Measurements from ENCODE around the gene PDGFRB.

- no peak for TF ChIP-seq ZBTB20 (tag by site-specific recombination; IDR thresholded peaks at IDR 0.05)
- TF ChIP-seq CTCF (tag by site-specific recombination; IDR thresholded peaks at IDR 0.05), result no peak
- TF ChIP-seq ZNF292 (tag by site-specific recombination; IDR thresholded peaks at IDR 0.05; ENCODE audit: borderline replicate concordance, low read depth), result no peak
- no peak for TF ChIP-seq ZNF248 (tag by site-specific recombination; IDR thresholded peaks at IDR 0.05)
- TF ChIP-seq YY1 (tag by site-specific recombination; IDR thresholded peaks at IDR 0.05), result no peak
- TF ChIP-seq ZBTB8A (tag by site-specific recombination; IDR thresholded peaks at IDR 0.05), result no peak
- TF ChIP-seq ZBTB6 (tag by site-specific recombination; IDR thresholded peaks at IDR 0.05), result no peak
- TF ChIP-seq ZNF18 (tag by site-specific recombination; IDR thresholded peaks at IDR 0.05), result no peak
- no peak for TF ChIP-seq ZBTB49 (tag by site-specific recombination; IDR thresholded peaks at IDR 0.05; ENCODE audit: low read depth)
- no peak for TF ChIP-seq PRDM10 (tag by site-specific recombination; IDR thresholded peaks at IDR 0.05)
- no peak for TF ChIP-seq ZNF707 (tag by site-specific recombination; IDR thresholded peaks at IDR 0.05)
- TF ChIP-seq PBX3 (CRISPR knock-in tag; IDR thresholded peaks at IDR 0.05), result no peak
- TF ChIP-seq ZNF76 (tag by site-specific recombination; IDR thresholded peaks at IDR 0.05; ENCODE audit: borderline replicate concordance, low read depth), result no peak
Measured at GRCh38 chr5:150186897-150187296, 31.3 kb upstream of the PDGFRB start.

Measured in HEK293 (cell line).